H1 (cell line): ENCODE results near the gene RRAGC. TPM values are rescaled to one million over a fixed set of nuclear protein-coding genes. Genes with fewer than 3 reads are reported as not detected.
A peak's percentile ranks its signal among the peaks of the same experiment; 100 is the strongest.

Source experiments
- CTCF ChIA-PET: fragments of 300-600 bp; sonication (Branson Sonifier 250); formaldehyde crosslinking; loops from one replicate; lab custom pipeline; 2021; ENCODE audit not compliant: partially characterized antibody; lab: Charles Lee
- POLR2A ChIA-PET: fragments of 300-600 bp; sonication (Branson Sonifier 250); formaldehyde crosslinking; loops from one replicate; lab custom pipeline; 2021; ENCODE audit warnings: inconsistent platforms; ENCODE audit not compliant: partially characterized antibody; lab: Charles Lee
- DNase-seq, 2 experiments: peaks; one replicate each; pipeline versions ENCODE4 v3.0.0 to v3.0.0-alpha.2; 2010 to 2022; ENCODE audit warnings: low spot score in 2 of 2, low read depth in 1 of 2, mixed read lengths in 1 of 2
- FAIRE-seq: peaks from 2 replicates; lab custom pipeline; 2011; peaks lifted over from hg19 to GRCh38; lab: Jason Lieb, UNC
- H2AFZ ChIP-seq: 2 replicates; pipeline ENCODE4 v1.8.1; 2012; ENCODE audit warnings: low read length, inconsistent platforms
- H2AK5ac ChIP-seq: 2 replicates; pipeline ENCODE4 v1.6.1; 2013; ENCODE audit warnings: low read depth, low read length
- H2BK120ac ChIP-seq: replicated peaks from 2 replicates; pipeline ENCODE3; 2013; ENCODE audit warnings: low read depth, low read length, inconsistent platforms
- H2BK12ac ChIP-seq: 2 replicates; pipeline ENCODE4 v1.6.1; 2013; ENCODE audit warnings: low read depth, low read length
- H2BK15ac ChIP-seq: 2 replicates; pipeline ENCODE4 v1.6.1; 2013; ENCODE audit warnings: low read length
- H2BK20ac ChIP-seq: 2 replicates; pipeline ENCODE4 v1.6.1; 2013; ENCODE audit warnings: low read length
- H2BK5ac ChIP-seq: 2 replicates; pipeline ENCODE4 v1.6.1; 2013; ENCODE audit warnings: low read depth, low read length
- H3K14ac ChIP-seq: 2 replicates; pipeline ENCODE4 v1.6.1; 2013; ENCODE audit warnings: inconsistent platforms; ENCODE audit not compliant: insufficient read length
- H3K18ac ChIP-seq: 2 replicates; pipeline ENCODE4 v1.6.1; 2013; ENCODE audit warnings: low read length; ENCODE audit errors: extremely low read depth
- H3K23ac ChIP-seq: 2 replicates; pipeline ENCODE4 v1.6.1; 2013; ENCODE audit warnings: inconsistent platforms; ENCODE audit not compliant: insufficient read length
- H3K23me2 ChIP-seq: 2 replicates; pipeline ENCODE4 v1.6.1; 2013; ENCODE audit warnings: low read depth, low read length
- H3K27ac ChIP-seq: 2 replicates; pipeline ENCODE4 v1.6.1; 2011; ENCODE audit warnings: low read depth, low read length, inconsistent platforms
- H3K27me3 ChIP-seq, 4 experiments: replicated peaks in 1 of 4; 1 replicate in 1 of 4; 2 replicates in 3 of 4; pipeline versions ENCODE4 v1.6.1 to v1.8.1; 2011 to 2013; ENCODE audit warnings: low read length in 3 of 4, mild to moderate bottlenecking in 3 of 4, inconsistent platforms in 2 of 4, mixed read lengths in 2 of 4, moderate library complexity in 1 of 4; ENCODE audit not compliant: control insufficient read depth in 3 of 4, insufficient read depth in 3 of 4; ENCODE audit errors: extremely low read depth in 1 of 4
- H3K36me3 ChIP-seq, 4 experiments: 2 replicates each; pipeline versions ENCODE4 v1.6.1 to v1.8.1; 2011 to 2013; ENCODE audit warnings: mild to moderate bottlenecking in 4 of 4, low read length in 3 of 4, moderate library complexity in 2 of 4, control low read depth in 1 of 4, inconsistent platforms in 1 of 4; ENCODE audit not compliant: insufficient read depth in 4 of 4, control insufficient read depth in 2 of 4
- H3K4ac ChIP-seq: replicated peaks from 2 replicates; pipeline ENCODE3; 2013; ENCODE audit warnings: low read length, low read depth, mixed read lengths, inconsistent platforms; ENCODE audit not compliant: insufficient read length
- H3K4me1 ChIP-seq, 4 experiments: replicated peaks in 1 of 4; 1 replicate in 1 of 4; 2 replicates in 3 of 4; pipeline versions ENCODE4 v1.6.1 to v1.8.1; 2011 to 2013; ENCODE audit warnings: low read length in 3 of 4, inconsistent platforms in 2 of 4, mixed read lengths in 1 of 4; ENCODE audit not compliant: insufficient read depth in 4 of 4, control insufficient read depth in 3 of 4
- H3K4me2 ChIP-seq, 2 experiments: 2 replicates each; pipeline versions ENCODE4 v1.6.1 to v1.8.1; 2011 to 2013; ENCODE audit warnings: low read depth in 2 of 2, low read length in 2 of 2, control low read depth in 1 of 2, inconsistent platforms in 1 of 2, mild to moderate bottlenecking in 1 of 2; ENCODE audit not compliant: insufficient read depth in 1 of 2
- H3K4me3 ChIP-seq, 4 experiments: fragments of 200-600, 300-600 bp in 1 of 4; sonication (generic), shearing (Covaris generic), sonication (Bioruptor Twin) in 1 of 4; 2 replicates each; pipeline versions ENCODE4 v1.5.1 to v1.8.1; 2011 to 2016; ENCODE audit warnings: low read length in 4 of 4, low read depth in 3 of 4, control low read depth in 2 of 4, inconsistent platforms in 2 of 4, mild to moderate bottlenecking in 2 of 4, mixed read lengths in 1 of 4, moderate library complexity in 1 of 4; ENCODE audit not compliant: insufficient read depth in 2 of 4; ENCODE audit errors: extremely low read depth in 1 of 4
- H3K56ac ChIP-seq: replicated peaks from 2 replicates; pipeline ENCODE3; 2013; ENCODE audit warnings: low read depth, mild to moderate bottlenecking, mixed read lengths, low read length, inconsistent platforms; ENCODE audit not compliant: insufficient read length
- H3K79me1 ChIP-seq: 2 replicates; pipeline ENCODE4 v1.6.1; 2013; ENCODE audit warnings: low read depth, low read length, control low read depth
- H3K79me2 ChIP-seq, 2 experiments: 2 replicates each; pipeline versions ENCODE4 v1.6.1 to v1.8.1; 2012 to 2013; ENCODE audit warnings: low read length in 2 of 2, mild to moderate bottlenecking in 2 of 2, inconsistent platforms in 1 of 2; ENCODE audit not compliant: insufficient read depth in 2 of 2, control insufficient read depth in 1 of 2
- H3K9ac ChIP-seq, 4 experiments: replicated peaks in 1 of 4; 1 replicate in 1 of 4; 2 replicates in 3 of 4; pipeline versions ENCODE4 v1.6.1 to v1.8.1; 2011 to 2013; ENCODE audit warnings: low read depth in 3 of 4, low read length in 3 of 4, control low read depth in 2 of 4, mild to moderate bottlenecking in 2 of 4, moderate library complexity in 2 of 4, inconsistent platforms in 1 of 4; ENCODE audit errors: extremely low read depth in 1 of 4
- H3K9me3 ChIP-seq, 2 experiments: 2 replicates each; pipeline versions ENCODE4 v1.6.1 to v1.8.1; 2012 to 2013; ENCODE audit warnings: mild to moderate bottlenecking in 2 of 2, moderate library complexity in 2 of 2, control low read depth in 1 of 2, inconsistent platforms in 1 of 2, low read depth in 1 of 2, low read length in 1 of 2, mixed read lengths in 1 of 2; ENCODE audit not compliant: insufficient read depth in 2 of 2
- H4K20me1 ChIP-seq, 2 experiments: replicated peaks in 1 of 2; 2 replicates each; pipeline versions ENCODE3 to v1.8.1; 2011 to 2013; ENCODE audit warnings: inconsistent platforms in 2 of 2, low read length in 2 of 2, mild to moderate bottlenecking in 1 of 2; ENCODE audit not compliant: insufficient read depth in 2 of 2, control insufficient read depth in 1 of 2
- H4K5ac ChIP-seq: 2 replicates; pipeline ENCODE4 v1.6.1; 2013; ENCODE audit warnings: low read length, low read depth, mixed read lengths, inconsistent platforms; ENCODE audit not compliant: insufficient read length
- H4K8ac ChIP-seq: 2 replicates; pipeline ENCODE4 v1.8.0; 2013; ENCODE audit warnings: mild to moderate bottlenecking, moderate library complexity, low read length, inconsistent platforms; ENCODE audit not compliant: insufficient read depth; ENCODE audit errors: extremely low read depth
- H4K91ac ChIP-seq: replicated peaks from 2 replicates; pipeline ENCODE3; 2013; ENCODE audit warnings: low read length, mixed read lengths, inconsistent platforms; ENCODE audit not compliant: insufficient read length
- ASH2L ChIP-seq: fragments of 200-600, 300-600 bp; sonication (generic); IDR thresholded peaks from one replicate; pipeline ENCODE4 v1.7.1; 2017; ENCODE audit warnings: low read length
- E2F6 ChIP-seq: IDR thresholded peaks from 2 replicates; pipeline ENCODE4 v1.6.1; 2012; ENCODE audit warnings: inconsistent platforms
- HDAC6 ChIP-seq: IDR thresholded peaks from one replicate; pipeline ENCODE4 v1.7.1; 2012; ENCODE audit warnings: low read depth, mild to moderate bottlenecking, inconsistent platforms, low read length, moderate library complexity
- NRF1 ChIP-seq: IDR thresholded peaks from 2 replicates; pipeline ENCODE4 v1.6.1; 2011; ENCODE audit warnings: mild to moderate bottlenecking, low read depth, low read length, improper control_type of control experiment
- PHF8 ChIP-seq: fragments of 200-600 bp; sonication (generic); conservative IDR thresholded peaks from 2 replicates; pipeline ENCODE4 v1.7.1; 2012; ENCODE audit warnings: low read depth, mild to moderate bottlenecking, inconsistent platforms, low read length, moderate library complexity
- SP1 ChIP-seq: IDR thresholded peaks from 2 replicates; pipeline ENCODE4 v1.6.1; 2011; ENCODE audit warnings: low read depth, low read length
- SUZ12 ChIP-seq: fragments of 200-600 bp; sonication (generic); IDR thresholded peaks from 2 replicates; pipeline ENCODE4 v1.6.1; 2012; ENCODE audit warnings: mild to moderate bottlenecking, inconsistent platforms, low read length, moderate library complexity, mixed read lengths
- WGBS, 2 experiments: shearing (Covaris generic) in 1 of 2; methylation state at CpG; one replicate each; pipeline versions ENCODE4 v1.1.6 to v1.1.7; 2013 to 2015; ENCODE audit warnings: low lambda C conversion rate in 2 of 2, mixed read lengths in 2 of 2, inconsistent platforms in 1 of 2, low coverage in 1 of 2, missing lambda C conversion rate in 1 of 2; ENCODE audit not compliant: insufficient replicate concordance in 2 of 2, insufficient coverage in 1 of 2, insufficient read length in 1 of 2; ENCODE audit errors: extremely low coverage in 1 of 2, missing lambda C conversion rate in 1 of 2; 5-methylcytosine and 5-hydroxymethylcytosine counted together
- polyA plus RNA-seq, 7 experiments: library from polyadenylated mRNA; depleted of rRNA in 3 of 7; stranded (reverse) in 5 of 7; unstranded in 2 of 7; fragments of >200 nt in 5 of 7; fragments of 200-250 nt in 2 of 7; gene quantifications; 1 replicate in 5 of 7; 2 replicates in 1 of 7; 4 replicates in 1 of 7; pipeline versions ENCODE4 v1.2.1 to v1.2.3, GENCODE V29; 2011 to 2013; ENCODE audit warnings: missing spikeins in 2 of 7, mixed read lengths in 2 of 7
- total RNA-seq: library from RNA; stranded (reverse); fragmentation: NEBNext Ultra II Directional; extraction: Animal tissue kit (Norgen Biotek cat#: 25700); gene quantifications from 2 replicates; pipeline ENCODE4 v1.2.1, GENCODE V29; 2021

RRAGC gene
- total and polyA plus RNA-seq, 2 of the 8 experiments (the other 6 are each of a cell fraction or from before 2014, with no cell fraction given): 12.0 to 16.5 TPM

DNA sequence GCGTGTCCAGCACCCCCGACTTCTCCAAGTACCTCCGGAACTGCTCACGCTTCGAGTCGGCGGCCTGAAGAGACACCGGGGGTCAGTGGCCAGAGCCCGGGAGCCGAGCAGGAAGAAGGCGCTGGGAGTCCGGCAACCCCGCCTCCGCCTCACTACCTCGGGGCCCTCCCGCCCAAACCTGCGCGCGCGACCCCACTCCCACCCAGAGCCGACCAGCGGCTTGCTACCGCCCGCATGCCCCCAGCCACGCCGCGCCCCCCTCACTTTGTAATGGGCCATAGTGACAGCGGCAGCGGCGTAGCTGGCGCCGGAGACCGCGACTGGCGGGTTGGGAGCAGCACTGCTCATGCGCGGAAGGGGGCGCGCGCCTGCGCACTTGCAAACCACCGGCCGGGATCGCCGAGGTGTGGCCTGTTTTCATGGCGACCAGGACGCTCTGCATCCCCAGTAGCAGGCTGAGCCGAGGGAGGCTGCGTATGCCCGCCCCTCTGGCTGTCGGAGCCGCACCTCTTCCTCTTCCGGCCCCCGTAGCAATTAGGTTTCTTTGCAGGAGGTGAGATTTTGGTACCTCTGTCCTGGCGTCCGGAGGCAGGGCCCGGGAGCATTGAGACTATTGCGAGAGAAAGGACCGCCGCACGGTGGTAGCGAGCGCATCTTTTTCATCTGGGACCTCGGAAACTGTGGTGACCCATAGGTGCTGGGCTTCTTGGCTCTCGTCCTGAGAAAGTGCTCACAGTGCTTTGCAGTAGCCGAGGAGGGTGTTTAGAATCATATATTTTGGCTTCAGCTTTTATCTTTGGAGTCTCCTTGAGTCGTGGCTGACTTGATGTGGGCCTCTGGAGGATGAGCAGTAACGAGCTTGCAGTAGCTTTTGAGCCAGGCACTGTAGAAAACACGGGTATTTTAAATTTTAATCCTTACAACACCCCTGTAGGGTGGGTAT is 13.7 kb upstream of the RRAGC start, which contains the start of gene MYCBP:
Gene MYCBP, minus strand, starts transcription at position 322 of the 943 bp plus-strand sequence. Its CDS starts 43 bp downstream, at position 279.
- Histone ChIP-seq H3K79me1 (no peaks in the 10 kb centered on the region), H3K9ac (peak within 1 kb of the TSS; percentile 15 to 65 (median 53); a peak in 6 of 7 replicates), H2AFZ (peak within 1 kb of the TSS; percentile 54), H3K23ac (no peak within 1 kb of the TSS), H2BK12ac (no peak within 1 kb of the TSS), H3K27me3 (no peaks in the 10 kb centered on the region), H4K20me1 (no peaks in the 10 kb centered on the region), H2AK5ac (no peak within 1 kb of the TSS; the same call in 1 of the 2 replicates), H3K79me2 (no peaks in the 10 kb centered on the region; a peak in 1 of 4 replicates), H2BK120ac (no peak within 1 kb of the TSS), H3K27ac (no peak within 1 kb of the TSS), H3K56ac (no peak within 1 kb of the TSS), H3K18ac (no peak within 1 kb of the TSS), H2BK15ac (no peak within 1 kb of the TSS), H2BK5ac (no peak within 1 kb of the TSS), H3K14ac (no peak within 1 kb of the TSS), H3K4me1 (peaks cover 0 to 3% (median under 1%) of the 10 kb centered on the region in 4 experiments; a peak in 3 of 7 replicates), H4K91ac (peak within 1 kb of the TSS; percentile 2), H2BK20ac (no peak within 1 kb of the TSS), H3K4ac (no peak within 1 kb of the TSS), H3K4me3 (peak within 1 kb of the TSS; percentile 68 to 78 (median 72)), H3K4me2 (peak within 1 kb of the TSS; percentile 71 to 82), H4K8ac (0 out of 2 replicates have a peak within 1 kb of the TSS, but pooled peaks have one; percentile 57), H4K5ac (no peak within 1 kb of the TSS), H3K36me3 (no peaks in the 10 kb centered on the region), H3K23me2 (peaks cover 6% of the 10 kb centered on the region; the same call in 1 of the 2 replicates), H3K9me3 (no peaks in the 10 kb centered on the region)
- FAIRE-seq: no peak
- 3% methylated on average over 56 of the region's 69 CpGs; no CpG with 5 or more reads in 1 of the 2 experiments for WGBS, 2 experiments
- CTCF ChIA-PET: interaction anchor here (1.1 to 1.3 kb wide), 4 partner anchors 8 to 212 kb away, joined by 3 to 5 read pairs (median 4); partner anchors contain the start of gene GJA9
- peak; percentile 96 to 99 for DNase-seq
- POLR2A ChIA-PET: interaction anchor here (0.8 to 1.9 kb wide), 7 partner anchors 13 to 153 kb away, joined by 3 to 6 read pairs (median 4); partner anchors contain the start of gene NDUFS5
- no peak for TF ChIP-seq SP1
- 0 out of 2 replicates have a peak, but pooled peaks have one; percentile 39 for TF ChIP-seq PHF8
- TF ChIP-seq E2F6: no peak
- TF ChIP-seq HDAC6: no peak
- TF ChIP-seq NRF1: peak; percentile 85
- no peak for TF ChIP-seq SUZ12
- TF ChIP-seq ASH2L: peak; percentile 48
